Activated T-cell treated with anti-CD3 and anti-CD28 coated beads, Interleukin-2, amount 50 U/mL, for 72 hours (primary cell): ENCODE measurements around the gene STX8. TPM values are rescaled to one million over a fixed set of nuclear protein-coding genes. Genes with fewer than 3 reads are reported as not detected.
A peak's percentile ranks its signal among the peaks of the same experiment; 100 is the strongest.
"Not testable (repeated sequence)": the region's sequence is repeated elsewhere in the genome, so short reads cannot be mapped to it uniquely, and the experiment has no call there.

Source experiments
- ATAC-seq, 2 donors: fragments of 150-1000 bp; cut with Tn5 transposase; replicated peaks in 1 of 2; 2 replicates each; pipeline ENCODE4 v1.10.0; 2021; ENCODE audit warnings: moderate library complexity in 2 of 2, mild to moderate bottlenecking in 1 of 2
- DNase-seq, 2 donors: peaks; one replicate each; pipeline ENCODE4 v3.0.0; 2021 to 2022; ENCODE audit warnings: mixed read lengths in 1 of 2
- H3K27ac Mint-ChIP-seq: one replicate; pipeline ENCODE4 v1.8.0; 2022; ENCODE audit warnings: mild to moderate bottlenecking, moderate library complexity, mixed read lengths
- H3K27me3 Mint-ChIP-seq: one replicate; pipeline ENCODE4 v1.8.0; 2022; ENCODE audit warnings: low read depth, mixed read lengths
- H3K36me3 Mint-ChIP-seq, 2 donors: one replicate each; pipeline ENCODE4 v1.8.0; 2022; ENCODE audit warnings: mixed read lengths in 2 of 2, mild to moderate bottlenecking in 1 of 2; ENCODE audit not compliant: insufficient read depth in 2 of 2
- H3K4me1 Mint-ChIP-seq: one replicate; pipeline ENCODE4 v1.8.0; 2022; ENCODE audit warnings: low read depth, mixed read lengths
- H3K4me3 Mint-ChIP-seq, 2 donors: one replicate each; pipeline ENCODE4 v1.8.0; 2022; ENCODE audit warnings: mild to moderate bottlenecking in 2 of 2, mixed read lengths in 2 of 2, moderate library complexity in 2 of 2
- H3K9me3 Mint-ChIP-seq, 2 donors: one replicate each; pipeline ENCODE4 v1.8.0; 2022; ENCODE audit warnings: mixed read lengths in 2 of 2
- total RNA-seq, 2 donors: library from RNA; stranded (reverse); gene quantifications; one replicate each; pipeline ENCODE4 v1.2.3, GENCODE V29; 2022

The STX8 gene
- total RNA-seq, 2 donors from 2014 or later = 53.8 to 61.3 TPM

DNA sequence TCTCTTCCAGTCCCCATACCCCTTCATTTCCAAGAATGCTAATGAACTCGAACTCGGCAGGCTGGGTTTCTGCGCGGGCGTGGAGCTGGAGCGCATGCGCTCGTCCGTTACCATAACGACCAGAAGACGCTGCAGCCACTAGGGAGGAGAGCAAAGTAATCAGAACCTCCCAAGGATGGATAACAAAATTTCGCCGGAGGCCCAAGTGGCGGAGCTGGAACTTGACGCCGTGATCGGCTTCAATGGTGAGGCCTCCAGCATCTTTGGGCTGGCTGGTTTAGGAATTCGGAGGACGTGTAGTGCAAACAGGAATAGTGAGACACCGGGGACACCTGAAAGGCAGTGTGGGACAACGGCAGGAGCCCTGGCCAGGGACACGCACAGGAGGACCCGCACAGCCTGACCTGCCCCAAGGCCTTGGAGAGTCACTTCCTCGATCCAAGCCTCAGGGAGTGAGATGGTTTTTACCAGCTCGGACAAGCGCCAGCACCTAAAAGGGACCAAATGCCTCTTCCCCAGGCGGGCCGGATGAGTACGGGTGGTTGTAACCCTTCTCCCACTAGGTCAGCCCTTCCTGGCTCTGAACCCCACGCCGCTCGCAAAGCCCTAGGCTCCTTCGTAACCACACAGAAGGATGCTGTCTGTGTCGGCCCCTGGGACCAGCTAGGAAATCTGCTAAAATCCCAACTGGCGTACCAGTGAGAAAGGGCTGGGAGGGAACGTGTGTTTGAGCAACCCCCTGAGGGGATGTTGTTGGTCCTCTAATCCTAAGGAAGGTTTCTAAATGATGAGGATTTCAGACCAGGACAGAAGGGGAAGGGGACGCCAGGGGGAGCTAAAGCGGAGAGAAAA lies 1.1 kb upstream of the STX8 start, which contains the start of gene CFAP52:
CFAP52 (plus strand) TSS at position 122 of the 852 bp plus-strand sequence; CDS start at position 176, 54 bp downstream.
- Mint-ChIP-seq H3K27ac (peak within 1 kb of the TSS; percentile 80), H3K4me3 (peak within 1 kb of the TSS; percentile 89 to 95), H3K9me3 (no peaks in the 10 kb centered on the region), H3K27me3 (no peaks in the 10 kb centered on the region), H3K36me3 (peaks cover 3% of the 10 kb centered on the region in 2 donors), H3K4me1 (peaks cover 21% of the 10 kb centered on the region)
- DNase-seq = peak; percentile 74 to 76
- peak; percentile 66 to 67 for ATAC-seq

DNA sequence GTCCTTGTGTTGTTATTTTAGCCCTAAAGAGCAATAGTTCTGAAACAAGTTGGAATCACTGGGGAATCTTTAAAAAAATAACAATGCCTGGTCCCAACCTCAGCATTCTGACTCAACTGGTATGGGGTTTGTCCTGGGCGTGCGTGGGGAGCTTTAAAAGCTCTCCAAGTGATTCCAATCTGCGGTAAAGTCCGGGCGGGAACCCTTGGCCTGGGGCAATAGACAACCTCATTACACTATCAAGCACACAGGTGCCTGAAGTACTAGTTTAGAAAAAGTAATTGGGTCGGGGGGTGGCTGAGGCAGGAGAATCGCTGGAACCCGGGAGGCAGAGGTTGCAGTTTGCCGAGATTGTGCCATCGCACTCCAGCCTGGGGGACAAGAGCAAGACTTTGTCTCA lies 4.4 kb downstream of the STX8 start:
- Mint-ChIP-seq H3K4me1 (peaks cover 26% of the 10 kb centered on the region), H3K27me3 (no peaks in the 10 kb centered on the region), H3K4me3 (no peak overlapping the region), H3K36me3 (peaks cover 3 to 9% of the 10 kb centered on the region in 2 donors), H3K27ac (no peak overlapping the region), H3K9me3 (no peaks in the 10 kb centered on the region)
- DNase-seq (no peak), ATAC-seq (no peak)

DNA sequence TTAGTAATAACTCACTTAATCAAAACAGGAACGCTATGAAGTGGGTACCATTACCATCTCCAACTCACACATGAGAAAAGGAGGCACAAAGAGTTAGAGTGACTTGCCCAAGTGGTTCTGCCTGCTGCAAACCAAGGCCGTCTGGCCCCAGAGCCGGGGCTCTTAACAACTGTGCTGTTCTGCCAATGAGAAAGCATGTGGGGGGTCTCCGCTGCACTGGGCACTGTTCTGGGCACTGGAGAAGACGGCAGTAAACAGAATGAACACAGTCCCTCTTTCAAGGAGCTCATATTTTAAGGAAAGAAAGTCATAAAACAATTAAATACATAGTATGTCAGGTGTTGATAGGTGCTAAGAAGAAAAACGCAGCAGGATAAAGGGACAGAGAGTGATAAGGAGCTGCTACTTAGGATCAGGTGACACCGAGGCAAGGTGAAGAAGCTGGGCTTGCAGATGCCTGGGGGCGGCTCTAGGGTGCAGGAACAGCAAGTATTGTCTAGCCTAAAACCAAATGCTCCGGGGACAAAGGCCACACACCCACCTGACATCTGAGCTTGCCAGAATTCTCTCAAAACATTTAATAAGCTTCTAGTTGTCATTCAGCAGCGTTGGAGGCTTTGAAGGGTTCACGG lies 6.5 kb downstream of the STX8 start:
- no peak for ATAC-seq
- H3K27me3 Mint-ChIP-seq = no peaks in the 10 kb centered on the region
- H3K4me3 Mint-ChIP-seq = no peak overlapping the region
- peaks cover under 1 to 7% of the 10 kb centered on the region in 2 donors for H3K36me3 Mint-ChIP-seq
- H3K4me1 Mint-ChIP-seq = peaks cover 28% of the 10 kb centered on the region
- no peaks in the 10 kb centered on the region for H3K9me3 Mint-ChIP-seq
- no peak for DNase-seq
- H3K27ac Mint-ChIP-seq = peak overlapping the region; percentile 30

DNA sequence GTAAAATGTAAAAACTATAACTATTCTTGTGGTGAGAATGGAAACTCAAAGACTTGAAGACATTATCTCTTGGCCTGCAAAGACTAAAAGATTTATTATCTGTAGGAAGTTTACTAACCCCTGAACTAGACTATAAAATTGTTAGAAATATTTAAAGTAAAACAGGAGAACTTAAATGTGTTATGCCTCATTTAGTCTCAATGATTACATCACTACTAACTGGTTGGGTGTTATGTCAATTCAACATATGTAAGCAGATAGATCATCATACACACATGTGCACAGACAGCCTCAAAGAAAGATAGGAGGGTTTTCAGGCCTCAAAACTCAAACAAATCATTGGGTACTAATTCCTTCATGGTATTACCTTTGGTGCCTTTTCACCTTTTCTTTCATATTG lies 7.6 kb downstream of the STX8 start:
- H3K4me3 Mint-ChIP-seq = no peak overlapping the region
- DNase-seq (no peak), ATAC-seq (no peak)
- H3K36me3 Mint-ChIP-seq = peaks cover 2 to 9% of the 10 kb centered on the region in 2 donors
- no peaks in the 10 kb centered on the region for H3K27me3 Mint-ChIP-seq
- no peaks in the 10 kb centered on the region for H3K9me3 Mint-ChIP-seq
- H3K4me1 Mint-ChIP-seq = peaks cover 28% of the 10 kb centered on the region
- H3K27ac Mint-ChIP-seq = no peak overlapping the region

DNA sequence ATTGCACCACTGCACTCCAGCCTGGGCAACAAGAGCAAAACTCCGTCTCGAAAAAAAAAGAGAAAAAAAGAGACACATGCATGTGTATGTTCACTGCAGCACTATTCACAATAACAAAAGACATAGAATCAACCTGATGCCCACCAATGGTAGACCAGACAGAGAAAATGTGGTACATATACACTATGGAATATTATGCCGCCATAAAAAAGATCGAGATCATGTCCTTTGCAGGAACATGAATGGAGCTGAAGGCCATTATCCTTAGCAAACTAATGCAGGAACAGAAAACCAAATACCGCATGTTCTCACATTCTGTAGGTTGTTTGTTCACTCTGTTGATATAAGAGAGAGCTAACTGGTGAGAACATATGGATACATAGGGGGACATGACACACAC lies 8.9 kb downstream of the STX8 start:
- H3K27me3 Mint-ChIP-seq, H3K27ac Mint-ChIP-seq, H3K9me3 Mint-ChIP-seq, DNase-seq, H3K36me3 Mint-ChIP-seq, ATAC-seq: not testable (repeated sequence)
- H3K4me1 Mint-ChIP-seq = peaks cover 28% of the 10 kb centered on the region
- H3K4me3 Mint-ChIP-seq = peak overlapping the region in 1 of 2 donors; percentile 14

DNA sequence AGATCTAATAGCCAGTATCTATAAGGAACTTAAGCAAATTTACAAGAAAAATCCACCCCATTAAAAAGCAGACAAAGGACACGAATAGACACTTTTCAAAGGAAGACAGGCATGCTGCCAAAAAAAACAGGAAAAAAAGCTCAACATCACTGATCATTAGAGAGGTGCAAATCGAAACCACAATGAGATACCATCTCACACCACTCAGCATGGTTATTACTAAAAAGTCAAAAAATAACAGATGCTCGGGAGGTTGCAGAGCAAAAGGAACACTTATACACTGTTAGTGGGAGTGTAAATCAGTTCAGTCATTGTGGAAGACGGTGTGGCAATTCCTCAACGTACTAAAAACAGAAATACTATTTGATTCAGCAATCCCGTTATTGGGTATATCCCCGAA lies 9.6 kb downstream of the STX8 start:
- DNase-seq = no peak
- no peak for ATAC-seq
- no peaks in the 10 kb centered on the region for H3K9me3 Mint-ChIP-seq
- H3K27ac Mint-ChIP-seq = peak overlapping the region; percentile 43
- H3K36me3 Mint-ChIP-seq = peaks cover 2 to 9% of the 10 kb centered on the region in 2 donors
- no peaks in the 10 kb centered on the region for H3K27me3 Mint-ChIP-seq
- H3K4me1 Mint-ChIP-seq = peaks cover 28% of the 10 kb centered on the region
- peak overlapping the region in 1 of 2 donors; percentile 53 for H3K4me3 Mint-ChIP-seq

DNA sequence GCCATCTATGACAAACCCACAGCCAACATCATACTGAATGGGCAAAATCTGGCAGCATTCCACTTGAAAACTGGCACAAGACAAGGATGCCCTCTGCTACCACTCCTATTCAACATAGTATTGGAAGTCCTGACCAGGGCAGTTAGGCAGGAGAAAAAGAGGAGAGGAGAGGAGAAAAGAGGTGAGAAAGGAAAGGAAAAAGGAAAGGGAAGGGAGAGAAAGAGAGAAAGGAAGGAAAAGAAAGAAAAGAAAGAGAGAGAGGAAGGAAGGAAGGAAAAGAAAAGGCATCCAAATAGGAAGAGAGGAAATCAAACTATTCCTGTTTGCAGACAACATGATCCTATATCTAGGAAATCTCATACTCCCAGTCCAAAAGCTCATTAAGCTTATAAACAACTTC lies 11.5 kb downstream of the STX8 start:
- H3K9me3 Mint-ChIP-seq = no peaks in the 10 kb centered on the region
- H3K27ac Mint-ChIP-seq = no peak overlapping the region
- DNase-seq (no peak), ATAC-seq (no peak)
- no peaks in the 10 kb centered on the region for H3K27me3 Mint-ChIP-seq
- peaks cover 28% of the 10 kb centered on the region for H3K4me1 Mint-ChIP-seq
- no peak overlapping the region for H3K4me3 Mint-ChIP-seq
- H3K36me3 Mint-ChIP-seq = peaks cover 2 to 8% of the 10 kb centered on the region in 2 donors

DNA sequence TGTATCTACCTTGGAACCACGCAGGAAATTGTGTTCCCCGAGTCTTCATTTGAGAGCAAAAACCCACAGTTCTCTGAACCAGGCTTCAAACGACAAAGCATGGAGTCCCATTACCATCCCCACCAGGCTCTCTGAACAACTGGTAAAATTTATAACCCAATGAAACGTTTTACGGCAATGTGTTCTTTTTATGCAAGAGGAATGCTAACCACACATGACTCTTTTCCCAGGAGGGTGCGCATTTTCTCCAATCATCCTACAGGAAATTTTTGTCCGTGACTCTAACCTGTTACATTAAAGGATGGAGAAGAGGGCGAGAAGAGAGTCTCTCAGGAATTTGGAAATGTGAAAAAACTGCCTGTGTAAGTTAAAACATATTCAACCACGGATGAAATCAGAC lies 17.8 kb downstream of the STX8 start:
- H3K4me3 Mint-ChIP-seq = no peak overlapping the region
- H3K4me1 Mint-ChIP-seq = no peaks in the 10 kb centered on the region
- DNase-seq (no peak), ATAC-seq (no peak)
- no peaks in the 10 kb centered on the region for H3K27me3 Mint-ChIP-seq
- no peak overlapping the region for H3K27ac Mint-ChIP-seq
- no peaks in the 10 kb centered on the region for H3K36me3 Mint-ChIP-seq
- no peaks in the 10 kb centered on the region for H3K9me3 Mint-ChIP-seq

DNA sequence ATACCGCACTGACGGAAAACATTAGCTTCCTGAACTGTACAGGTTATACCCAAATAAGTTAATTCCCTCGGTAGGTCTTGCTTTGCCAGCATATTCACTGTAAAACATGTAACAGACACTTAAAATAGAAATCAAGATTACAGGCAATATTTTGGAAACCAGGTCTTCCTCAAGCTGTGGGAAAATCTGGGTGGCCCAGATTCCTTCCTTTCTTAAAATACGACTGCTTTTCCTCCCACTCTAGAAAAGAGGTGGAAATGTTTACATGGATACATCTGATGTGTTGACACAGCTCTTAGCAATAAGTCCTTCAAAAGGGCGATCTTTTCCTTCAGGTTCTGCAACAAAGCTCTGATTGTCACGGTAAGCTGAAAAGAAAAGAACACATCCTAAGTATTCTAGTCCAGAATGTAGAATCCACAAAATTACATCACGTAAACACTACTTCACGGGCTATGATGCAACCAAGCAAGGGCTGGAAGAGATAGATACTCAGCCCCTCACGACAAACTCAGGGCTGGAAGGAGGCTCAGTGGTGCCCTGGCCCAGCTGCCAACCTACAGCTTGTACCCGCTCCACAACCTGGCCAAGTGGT lies 18.4 kb downstream of the STX8 start:
- Mint-ChIP-seq H3K9me3 (no peaks in the 10 kb centered on the region), H3K36me3 (no peaks in the 10 kb centered on the region), H3K27me3 (no peaks in the 10 kb centered on the region), H3K27ac (no peak overlapping the region), H3K4me1 (no peaks in the 10 kb centered on the region), H3K4me3 (no peak overlapping the region)
- ATAC-seq (no peak), DNase-seq (no peak)

DNA sequence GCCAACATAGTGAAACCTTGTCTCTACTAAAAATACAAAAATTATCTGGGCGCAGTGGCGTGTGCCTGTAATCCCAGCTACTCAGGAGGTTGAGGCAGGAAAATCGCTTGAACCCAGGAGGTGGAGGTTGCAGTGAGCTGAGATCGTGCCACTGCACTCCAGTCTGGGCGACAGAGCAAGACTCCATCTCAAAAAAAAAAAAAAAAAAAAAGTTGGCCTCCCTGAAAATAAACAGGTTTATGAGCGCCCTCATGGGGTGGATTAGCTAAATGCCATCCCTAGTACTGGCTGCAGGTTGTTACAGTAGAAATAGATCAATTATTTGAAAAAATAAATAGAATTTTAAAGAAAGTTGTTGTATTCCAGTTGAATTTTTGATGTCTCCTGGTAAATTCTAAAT lies 20.9 kb downstream of the STX8 start:
- ATAC-seq = peak; percentile 47 to 54

DNA sequence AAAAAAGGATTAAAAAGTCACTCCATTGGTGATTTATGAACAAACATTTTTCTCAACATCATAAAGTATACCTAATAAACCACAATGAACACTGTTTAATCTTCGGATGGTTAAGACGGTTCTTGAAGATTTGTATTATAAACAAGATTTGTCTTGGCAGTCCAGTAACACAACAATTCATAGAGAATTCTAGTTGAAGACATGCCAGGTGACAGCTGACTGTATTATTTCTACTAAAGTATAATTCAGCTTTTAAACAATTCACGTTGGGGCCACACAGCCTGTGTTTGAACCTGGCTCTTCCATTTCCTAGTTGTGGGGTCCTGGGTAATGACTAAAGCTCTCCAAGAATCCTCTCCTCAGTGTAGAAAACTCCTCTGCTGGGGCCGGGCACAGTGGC lies 22.0 kb downstream of the STX8 start:
- ATAC-seq (no peak), DNase-seq (no peak)
- H3K4me3 Mint-ChIP-seq = no peak overlapping the region
- H3K4me1 Mint-ChIP-seq = peaks cover 12% of the 10 kb centered on the region
- H3K27me3 Mint-ChIP-seq = no peaks in the 10 kb centered on the region
- H3K27ac Mint-ChIP-seq = no peak overlapping the region
- H3K9me3 Mint-ChIP-seq = no peaks in the 10 kb centered on the region
- no peaks in the 10 kb centered on the region for H3K36me3 Mint-ChIP-seq

More for the DNA sequence above, 20.9 kb downstream of the STX8 start:
- not testable (repeated sequence) for H3K9me3 Mint-ChIP-seq, H3K36me3 Mint-ChIP-seq, H3K4me3 Mint-ChIP-seq, H3K27ac Mint-ChIP-seq, H3K4me1 Mint-ChIP-seq, H3K27me3 Mint-ChIP-seq
- DNase-seq = peak; percentile 63 to 64

DNA sequence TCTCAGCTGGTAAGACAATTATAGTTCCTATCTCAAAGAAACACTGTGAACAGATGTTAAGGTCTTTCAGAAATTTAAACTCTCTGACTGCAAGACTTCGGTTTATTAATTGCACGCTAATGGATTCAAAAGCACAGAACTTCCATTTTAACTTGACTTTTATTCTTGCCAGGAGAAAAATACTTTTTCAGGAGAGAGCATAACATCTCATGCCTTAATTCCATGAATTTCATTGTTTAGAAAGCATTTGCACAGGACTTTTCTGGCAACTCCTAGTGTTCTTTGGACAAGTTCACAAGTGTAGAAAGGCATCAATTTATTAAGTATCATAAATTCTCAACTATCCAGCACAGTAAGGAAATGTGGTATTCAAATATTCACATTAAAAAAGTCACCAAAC lies 22.4 kb downstream of the STX8 start:
- Mint-ChIP-seq H3K4me1 (peaks cover 12% of the 10 kb centered on the region), H3K9me3 (no peaks in the 10 kb centered on the region), H3K27ac (no peak overlapping the region), H3K36me3 (no peaks in the 10 kb centered on the region), H3K27me3 (no peaks in the 10 kb centered on the region), H3K4me3 (no peak overlapping the region)
- ATAC-seq = no peak
- DNase-seq = no peak

DNA sequence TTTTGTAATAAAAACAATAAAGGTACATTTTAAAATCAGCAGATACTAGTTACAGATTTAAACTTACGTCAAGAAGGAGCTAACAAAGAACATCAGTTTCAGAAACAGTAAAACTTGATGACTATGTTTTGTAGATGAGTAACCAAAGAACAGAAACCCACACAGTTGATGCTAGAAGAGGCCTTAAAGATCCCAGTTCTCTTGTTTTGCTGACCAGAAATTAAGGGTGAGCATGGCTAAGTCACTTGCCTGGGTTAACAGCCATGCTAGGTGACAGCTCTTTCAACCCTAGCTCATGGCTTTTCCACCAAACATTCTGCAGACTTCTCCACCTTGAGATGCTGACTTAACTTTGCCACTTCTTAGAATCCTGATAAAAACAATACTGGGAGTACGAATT lies 26.4 kb downstream of the STX8 start:
- H3K4me1 Mint-ChIP-seq = peaks cover 12% of the 10 kb centered on the region
- peak in 1 of 2 donors; percentile 6 for DNase-seq
- ATAC-seq = peak; percentile 90 to 96

More for the DNA sequence above, 26.4 kb downstream of the STX8 start:
- Mint-ChIP-seq H3K27ac (peak overlapping the region; percentile 66), H3K27me3 (no peaks in the 10 kb centered on the region), H3K36me3 (no peaks in the 10 kb centered on the region), H3K4me3 (peak overlapping the region in 1 of 2 donors; percentile 30), H3K9me3 (no peaks in the 10 kb centered on the region)
